Smooth muscle cell (in vitro differentiated cells): Measurements from ENCODE around the gene SOX18. TPM values are rescaled to one million over a fixed set of nuclear protein-coding genes. Genes with fewer than 3 reads are reported as not detected.
"Not testable (repeated sequence)": the region's sequence is repeated elsewhere in the genome, so short reads cannot be mapped to it uniquely, and the experiment has no call there.

Experiments
- DNase-seq: peaks from one replicate; lab custom pipeline; 2025; ENCODE audit not compliant: unreplicated experiment; lab: John Stamatoyannopoulos, UW
- H2AFZ ChIP-seq: fragments of 200-600 bp; sonication (generic); 2 replicates; pipeline ENCODE4 v1.6.0; 2016; ENCODE audit warnings: antibody characterized with exemption, low read depth, mild to moderate bottlenecking
- H3F3A ChIP-seq: fragments of 200-600 bp; sonication (generic); 2 replicates; pipeline ENCODE4 v1.6.0; 2017; ENCODE audit warnings: antibody characterized with exemption, low read depth
- H3K27ac ChIP-seq: fragments of 200-600 bp; sonication (generic); 2 replicates; pipeline ENCODE4 v1.5.1; 2016; ENCODE audit warnings: low read depth, mild to moderate bottlenecking
- H3K27me3 ChIP-seq: fragments of 200-600 bp; sonication (generic); 2 replicates; pipeline ENCODE4 v1.6.1; 2016; ENCODE audit warnings: low read depth, mild to moderate bottlenecking
- H3K36me3 ChIP-seq: fragments of 200-600 bp; sonication (generic); 2 replicates; pipeline ENCODE4 v1.5.1; 2016; ENCODE audit warnings: low read depth
- H3K4me1 ChIP-seq: fragments of 200-600 bp; sonication (generic); 2 replicates; pipeline ENCODE4 v1.5.1; 2016; ENCODE audit warnings: low read depth
- H3K4me2 ChIP-seq: fragments of 200-600 bp; sonication (generic); 2 replicates; pipeline ENCODE4 v1.6.0; 2016; ENCODE audit warnings: mild to moderate bottlenecking
- H3K4me3 ChIP-seq: fragments of 200-600 bp; sonication (generic); 2 replicates; pipeline ENCODE4 v1.5.1; 2016; ENCODE audit warnings: mild to moderate bottlenecking
- H3K79me2 ChIP-seq: fragments of 200-600 bp; sonication (generic); 2 replicates; pipeline ENCODE4 v1.6.0; 2016; ENCODE audit warnings: low read depth, mild to moderate bottlenecking
- H3K9ac ChIP-seq: fragments of 200-600 bp; sonication (generic); 2 replicates; pipeline ENCODE4 v1.6.0; 2016; ENCODE audit warnings: low read depth
- H3K9me3 ChIP-seq: fragments of 200-600 bp; sonication (generic); replicated peaks from 2 replicates; pipeline ENCODE4 v1.5.1; 2016; ENCODE audit warnings: low read depth
- H4K20me1 ChIP-seq: fragments of 200-600 bp; sonication (generic); 2 replicates; pipeline ENCODE4 v1.6.0; 2016; ENCODE audit warnings: low read depth
- WGBS: methylation state at CpG from one replicate; pipeline ENCODE4 v1.1.7; 2016; ENCODE audit warnings: low lambda C conversion rate; 5-methylcytosine and 5-hydroxymethylcytosine counted together
- polyA plus RNA-seq: library from polyadenylated mRNA; unstranded; fragments of >200 nt; fragmentation: Nextera tagmentation; extraction: Ambion mirVana; gene quantifications from 2 replicates; pipeline ENCODE4 v1.2.1, GENCODE V29; 2016
- total RNA-seq: library from RNA; depleted of rRNA; stranded (reverse); fragments of >200 nt; gene quantifications from 2 replicates; pipeline ENCODE4 v1.2.3, GENCODE V29; 2014
- TF ChIP-seq, protein P1 (sequence below): fragments of 200-600 bp; sonication (generic); IDR thresholded peaks from 2 replicates; pipeline ENCODE4 v1.5.1; 2017; ENCODE audit warnings: borderline replicate concordance, mild to moderate bottlenecking, antibody characterized with exemption; ENCODE audit not compliant: insufficient read depth, poor library complexity, severe bottlenecking

The SOX18 gene
- total and polyA plus RNA-seq, 2 experiments from 2014 or later = 0.54 to 9.7 TPM

DNA sequence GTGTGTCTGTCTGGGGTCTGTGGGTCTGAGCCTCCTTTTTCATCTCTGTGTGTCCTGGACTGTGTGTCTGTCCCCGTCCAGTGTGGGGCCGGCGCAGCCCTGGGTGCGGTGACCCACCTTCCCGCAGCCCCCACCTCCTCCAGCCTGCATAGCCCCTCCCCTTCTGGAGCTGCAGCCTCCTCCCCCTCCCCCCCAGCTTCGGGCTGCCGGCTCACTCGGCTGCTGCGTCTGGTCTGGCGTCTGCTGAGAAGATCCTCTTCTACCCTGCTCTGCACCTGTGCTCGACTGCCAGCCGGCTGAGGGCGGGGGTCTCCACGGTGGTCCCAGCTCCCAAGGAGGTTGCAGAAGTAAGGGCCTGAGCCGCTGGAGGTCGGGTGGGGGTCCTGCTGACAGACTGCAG lies 42.3 kb upstream of the SOX18 start:
- Histone ChIP-seq H3K4me1 (no peaks in the 10 kb centered on the region), H3K4me3 (no peak overlapping the region), H3K4me2 (no peak overlapping the region), H3F3A (no peaks in the 10 kb centered on the region), H3K27me3 (no peaks in the 10 kb centered on the region), H3K36me3 (no peaks in the 10 kb centered on the region), H3K27ac (no peak overlapping the region), H3K9me3 (no peaks in the 10 kb centered on the region), H3K79me2 (no peaks in the 10 kb centered on the region), H2AFZ (no peak overlapping the region), H4K20me1 (peaks cover 3% of the 10 kb centered on the region), H3K9ac (no peak overlapping the region)
- TF ChIP-seq, protein P1, sequence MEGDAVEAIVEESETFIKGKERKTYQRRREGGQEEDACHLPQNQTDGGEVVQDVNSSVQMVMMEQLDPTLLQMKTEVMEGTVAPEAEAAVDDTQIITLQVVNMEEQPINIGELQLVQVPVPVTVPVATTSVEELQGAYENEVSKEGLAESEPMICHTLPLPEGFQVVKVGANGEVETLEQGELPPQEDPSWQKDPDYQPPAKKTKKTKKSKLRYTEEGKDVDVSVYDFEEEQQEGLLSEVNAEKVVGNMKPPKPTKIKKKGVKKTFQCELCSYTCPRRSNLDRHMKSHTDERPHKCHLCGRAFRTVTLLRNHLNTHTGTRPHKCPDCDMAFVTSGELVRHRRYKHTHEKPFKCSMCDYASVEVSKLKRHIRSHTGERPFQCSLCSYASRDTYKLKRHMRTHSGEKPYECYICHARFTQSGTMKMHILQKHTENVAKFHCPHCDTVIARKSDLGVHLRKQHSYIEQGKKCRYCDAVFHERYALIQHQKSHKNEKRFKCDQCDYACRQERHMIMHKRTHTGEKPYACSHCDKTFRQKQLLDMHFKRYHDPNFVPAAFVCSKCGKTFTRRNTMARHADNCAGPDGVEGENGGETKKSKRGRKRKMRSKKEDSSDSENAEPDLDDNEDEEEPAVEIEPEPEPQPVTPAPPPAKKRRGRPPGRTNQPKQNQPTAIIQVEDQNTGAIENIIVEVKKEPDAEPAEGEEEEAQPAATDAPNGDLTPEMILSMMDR = no peak
- WGBS = 39% methylated on average over 5 of the region's 16 CpGs
- no peak for DNase-seq

DNA sequence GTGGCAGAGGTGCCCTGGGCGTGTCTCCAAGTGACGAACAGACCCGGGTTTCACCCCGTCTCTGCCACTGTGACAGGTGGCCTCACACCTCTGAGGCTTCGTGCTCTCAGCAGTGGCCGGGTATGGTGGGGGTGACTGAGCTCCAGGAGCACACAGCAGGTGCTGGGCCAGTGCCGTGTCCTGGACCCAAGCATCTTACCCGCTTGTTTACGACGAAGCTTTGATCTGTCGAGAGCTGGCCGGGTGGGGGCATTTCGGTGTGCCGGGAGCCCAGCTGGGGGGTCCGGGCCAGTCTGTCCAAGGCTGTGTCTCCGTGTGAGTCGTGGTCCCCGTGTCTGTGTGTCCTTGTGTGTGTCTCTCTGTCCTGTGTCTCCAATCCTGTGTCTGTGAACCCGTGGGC lies 41.9 kb upstream of the SOX18 start:
- Histone ChIP-seq H3F3A (no peaks in the 10 kb centered on the region), H3K9me3 (no peaks in the 10 kb centered on the region), H3K36me3 (no peaks in the 10 kb centered on the region), H3K27ac (no peak overlapping the region), H3K4me3 (no peak overlapping the region), H3K4me2 (no peak overlapping the region), H3K27me3 (no peaks in the 10 kb centered on the region), H4K20me1 (peaks cover 3% of the 10 kb centered on the region), H3K9ac (no peak overlapping the region), H2AFZ (no peak overlapping the region), H3K79me2 (no peaks in the 10 kb centered on the region), H3K4me1 (no peaks in the 10 kb centered on the region)
- 85% methylated on average over 17 of the region's 19 CpGs for WGBS
- DNase-seq = no peak
- TF ChIP-seq, protein P1 = no peak

DNA sequence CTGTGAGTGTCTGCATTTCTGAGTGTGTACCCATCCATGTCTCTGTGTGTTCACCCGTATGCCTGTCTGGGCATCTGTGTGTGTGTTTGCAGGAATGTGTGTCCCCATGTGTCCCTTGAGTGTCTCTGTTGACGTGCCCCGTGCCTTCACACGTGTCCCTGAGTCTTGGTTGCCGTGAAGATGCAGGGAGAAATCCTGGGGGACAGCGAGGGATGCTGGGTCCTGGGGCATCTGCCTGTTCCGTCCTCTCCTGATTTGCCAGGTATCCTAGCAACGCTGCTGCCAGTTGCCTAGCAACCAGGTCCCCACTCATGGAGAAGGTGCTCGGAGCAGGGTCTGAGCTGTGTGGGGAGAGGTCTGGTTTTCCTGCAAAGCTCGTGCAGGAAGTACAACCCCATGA lies 40.7 kb upstream of the SOX18 start:
- Histone ChIP-seq H3K27me3 (peaks cover 10% of the 10 kb centered on the region), H3K79me2 (no peaks in the 10 kb centered on the region), H2AFZ (no peak overlapping the region), H3F3A (no peaks in the 10 kb centered on the region), H3K9me3 (no peaks in the 10 kb centered on the region), H3K4me2 (no peak overlapping the region), H3K36me3 (no peaks in the 10 kb centered on the region), H4K20me1 (peaks cover 3% of the 10 kb centered on the region), H3K27ac (no peak overlapping the region), H3K4me3 (no peak overlapping the region), H3K4me1 (no peaks in the 10 kb centered on the region), H3K9ac (no peak overlapping the region)
- TF ChIP-seq, protein P1 = no peak
- 82% methylated on average over 10 of the region's 10 CpGs for WGBS
- DNase-seq = no peak

DNA sequence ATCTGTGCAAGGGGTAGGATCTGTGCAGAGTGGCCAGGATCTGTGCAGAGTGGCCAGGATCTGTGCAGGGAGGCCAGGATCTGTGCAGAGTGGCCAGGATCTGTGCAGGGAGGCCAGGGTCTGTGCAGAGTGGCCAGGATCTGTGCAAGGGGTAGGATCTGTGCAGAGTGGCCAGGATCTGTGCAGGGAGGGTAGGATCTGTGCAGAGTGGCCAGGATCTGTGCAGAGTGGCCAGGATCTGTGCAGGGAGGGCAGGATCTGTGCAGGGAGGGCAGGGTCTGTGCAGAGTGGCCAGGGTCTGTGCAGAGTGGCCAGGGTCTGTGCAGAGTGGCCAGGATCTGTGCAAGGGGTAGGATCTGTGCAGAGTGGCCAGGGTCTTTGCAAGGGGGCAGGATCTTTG lies 39.1 kb upstream of the SOX18 start:
- H3K9ac ChIP-seq, H3K9me3 ChIP-seq, H3F3A ChIP-seq, H4K20me1 ChIP-seq, H3K4me3 ChIP-seq, H2AFZ ChIP-seq, H3K27ac ChIP-seq, H3K36me3 ChIP-seq, DNase-seq, H3K4me2 ChIP-seq, H3K4me1 ChIP-seq, H3K79me2 ChIP-seq: not testable (repeated sequence)
- H3K27me3 ChIP-seq = peaks cover 26% of the 10 kb centered on the region

DNA sequence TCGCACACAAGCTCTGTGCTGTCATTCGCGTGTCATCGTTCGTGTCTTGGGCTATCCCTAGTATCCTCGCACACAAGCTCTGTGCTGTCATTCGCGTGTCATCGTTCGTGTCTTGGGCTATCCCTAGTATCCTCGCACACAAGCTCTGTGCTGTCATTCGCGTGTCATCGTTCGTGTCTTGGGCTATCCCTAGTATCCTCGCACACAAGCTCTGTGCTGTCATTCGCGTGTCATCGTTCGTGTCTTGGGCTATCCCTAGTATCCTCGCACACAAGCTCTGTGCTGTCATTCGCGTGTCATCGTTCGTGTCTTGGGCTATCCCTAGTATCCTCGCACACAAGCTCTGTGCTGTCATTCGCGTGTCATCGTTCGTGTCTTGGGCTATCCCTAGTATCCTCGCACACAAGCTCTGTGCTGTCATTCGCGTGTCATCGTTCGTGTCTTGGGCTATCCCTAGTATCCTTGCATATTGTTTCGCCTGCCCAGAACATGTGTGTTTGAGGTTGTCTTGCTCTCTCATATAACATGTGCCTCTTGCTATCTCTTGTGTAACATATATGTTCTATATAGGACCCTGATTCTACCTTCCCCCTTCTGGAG lies 37.9 kb upstream of the SOX18 start:
- not testable (repeated sequence) for H3K4me2 ChIP-seq, DNase-seq, H2AFZ ChIP-seq, H3K4me3 ChIP-seq, H3K36me3 ChIP-seq, H4K20me1 ChIP-seq, H3K79me2 ChIP-seq, H3K27ac ChIP-seq, H3F3A ChIP-seq, H3K9ac ChIP-seq, H3K9me3 ChIP-seq
- peaks cover 12% of the 10 kb centered on the region for H3K4me1 ChIP-seq
- WGBS = 97% methylated on average over 8 of the region's 36 CpGs
- peaks cover 26% of the 10 kb centered on the region for H3K27me3 ChIP-seq
